Thoracic aorta (tissue), 2 donors: ENCODE measurements around the gene HARBI1. TPM values are rescaled to one million over a fixed set of nuclear protein-coding genes. Genes with fewer than 3 reads are reported as not detected.

Source experiments
- ATAC-seq: fragments of 150-250 bp; one replicate; pipeline ENCODE4 v1.8.0; 2017; ENCODE audit warnings: low read depth; ENCODE audit not compliant: insufficient number of reproducible peaks, low FRiP score
- DNase-seq: peaks from one replicate; pipeline ENCODE4 v3.0.0-alpha.2; 2020; ENCODE audit warnings: low spot score
- H3K27ac ChIP-seq, 2 donors: fragments of 200-600 bp; sonication (generic); 1 replicate in 1 of 2; 2 replicates in 1 of 2; pipeline ENCODE4 v1.5.1; 2016; ENCODE audit warnings: mild to moderate bottlenecking in 2 of 2, moderate library complexity in 2 of 2
- H3K27me3 ChIP-seq: fragments of 200-600 bp; sonication (generic); replicated peaks from 2 replicates; pipeline ENCODE4 v1.6.0; 2016; ENCODE audit warnings: mild to moderate bottlenecking; ENCODE audit not compliant: insufficient read depth
- H3K36me3 ChIP-seq: fragments of 200-600 bp; sonication (generic); one replicate; pipeline ENCODE4 v1.5.1; 2016
- H3K4me1 ChIP-seq, 2 donors: fragments of 200-600 bp; sonication (generic); 1 replicate in 1 of 2; 2 replicates in 1 of 2; pipeline versions ENCODE4 v1.5.1 to v1.6.0; 2016; ENCODE audit warnings: low read depth in 2 of 2, mild to moderate bottlenecking in 1 of 2; ENCODE audit not compliant: control insufficient read depth in 1 of 2
- H3K4me3 ChIP-seq: fragments of 200-600 bp; sonication (generic); 2 replicates; pipeline ENCODE4 v1.5.1; 2016; ENCODE audit warnings: mild to moderate bottlenecking
- H3K9me3 ChIP-seq: fragments of 200-600 bp; sonication (generic); 2 replicates; pipeline ENCODE4 v1.5.1; 2016
- CTCF ChIP-seq: fragments of 200-600 bp; sonication (generic); IDR thresholded peaks from one replicate; pipeline ENCODE4 v1.5.1; 2019; ENCODE audit warnings: antibody characterized with exemption
- total RNA-seq, 2 donors: library from RNA; depleted of rRNA; stranded (reverse); fragments of >200 nt; gene quantifications; one replicate each; pipeline versions ENCODE4 v1.1.0 to v1.2.3, GENCODE V29; 2016

The HARBI1 gene, protein sequence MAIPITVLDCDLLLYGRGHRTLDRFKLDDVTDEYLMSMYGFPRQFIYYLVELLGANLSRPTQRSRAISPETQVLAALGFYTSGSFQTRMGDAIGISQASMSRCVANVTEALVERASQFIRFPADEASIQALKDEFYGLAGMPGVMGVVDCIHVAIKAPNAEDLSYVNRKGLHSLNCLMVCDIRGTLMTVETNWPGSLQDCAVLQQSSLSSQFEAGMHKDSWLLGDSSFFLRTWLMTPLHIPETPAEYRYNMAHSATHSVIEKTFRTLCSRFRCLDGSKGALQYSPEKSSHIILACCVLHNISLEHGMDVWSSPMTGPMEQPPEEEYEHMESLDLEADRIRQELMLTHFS
- 1 to 10 TPM in 1 of 2 donors, not detected in 1; 1.1 TPM for total RNA-seq

DNA sequence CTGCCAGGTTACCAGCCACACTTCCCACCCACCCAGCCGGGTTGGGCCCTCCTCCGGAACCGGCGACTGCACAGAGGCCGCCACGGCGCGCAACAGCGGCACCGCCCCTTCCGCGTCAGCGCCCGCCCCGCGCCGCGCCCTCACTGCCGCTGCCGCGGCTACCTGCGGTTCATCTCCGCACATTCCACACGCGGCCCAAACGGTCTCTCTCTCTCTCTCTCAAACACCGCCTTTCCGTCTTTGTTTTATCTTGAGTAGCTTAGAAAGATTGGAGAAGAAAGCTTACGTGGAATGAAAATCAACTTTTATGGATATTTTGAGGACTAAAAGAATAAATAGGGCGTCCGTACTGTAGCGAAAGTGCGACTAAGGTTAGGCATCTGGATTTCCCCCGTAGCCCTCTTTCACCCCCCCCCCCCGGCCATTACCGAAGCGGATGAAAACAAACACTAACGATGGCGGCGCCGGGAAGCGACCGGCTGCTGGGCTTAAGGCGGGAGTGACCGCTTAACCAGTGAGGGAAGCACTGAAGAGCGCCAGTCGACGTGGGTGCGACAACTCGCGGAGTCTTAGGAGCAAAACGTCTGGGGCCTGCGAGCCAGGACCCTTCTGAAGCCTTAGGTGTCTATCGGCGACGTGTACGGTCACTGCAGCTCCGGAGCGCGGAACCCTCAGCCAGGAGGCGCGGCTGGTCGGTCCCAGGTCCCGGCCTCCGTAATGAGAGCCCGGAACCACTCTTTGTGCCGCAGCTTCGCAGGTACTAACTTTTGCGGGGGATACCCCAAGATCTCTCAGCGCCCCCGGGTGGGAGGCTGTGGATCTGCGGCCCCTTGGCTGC, at the start of gene HARBI1, which contains the start of gene ATG13:
HARBI1 (minus strand) TSS at position 94 of the 838 bp plus-strand sequence. CDS start 990 bp downstream, outside the sequence.
ATG13 (plus strand) TSS at position 420 of the 838 bp plus-strand sequence. CDS start 26,739 bp downstream, outside the sequence.
- peak within 1 kb of the TSS; percentile 93 to 95 for H3K27ac ChIP-seq
- H3K27me3 ChIP-seq = no peaks in the 10 kb centered on the region
- DNase-seq (peak; percentile 65), ATAC-seq (peak; percentile 89)
- no peaks in the 10 kb centered on the region for H3K36me3 ChIP-seq
- no peaks in the 10 kb centered on the region for H3K9me3 ChIP-seq
- TF ChIP-seq CTCF = peak; percentile 65
- peaks cover 10 to 54% of the 10 kb centered on the region in 2 donors for H3K4me1 ChIP-seq
- peak within 1 kb of the TSS; percentile 99 for H3K4me3 ChIP-seq

- ATAC-seq (no peak), DNase-seq (no peak)
- Histone ChIP-seq H3K9me3 (no peaks in the 10 kb centered on the region), H3K4me3 (no peak overlapping the region), H3K36me3 (peaks cover 48% of the 10 kb centered on the region), H3K4me1 (peaks cover 11 to 23% of the 10 kb centered on the region in 2 donors), H3K27me3 (no peaks in the 10 kb centered on the region), H3K27ac (peak overlapping the region; percentile 43 to 68)
- no peak for TF ChIP-seq CTCF
These were observed 49.5 kb upstream of the HARBI1 start for GRCh38 chr11:46666516-46666915.

- DNase-seq = no peak
- TF ChIP-seq CTCF = no peak
- Histone ChIP-seq H3K4me1 (peaks cover 11 to 23% of the 10 kb centered on the region in 2 donors), H3K9me3 (no peaks in the 10 kb centered on the region), H3K4me3 (no peak overlapping the region), H3K27ac (peak overlapping the region; percentile 15 to 32), H3K36me3 (peaks cover 42% of the 10 kb centered on the region), H3K27me3 (no peaks in the 10 kb centered on the region)
- no peak for ATAC-seq
These were observed 48.3 kb upstream of the HARBI1 start for GRCh38 chr11:46665356-46665755.

DNA sequence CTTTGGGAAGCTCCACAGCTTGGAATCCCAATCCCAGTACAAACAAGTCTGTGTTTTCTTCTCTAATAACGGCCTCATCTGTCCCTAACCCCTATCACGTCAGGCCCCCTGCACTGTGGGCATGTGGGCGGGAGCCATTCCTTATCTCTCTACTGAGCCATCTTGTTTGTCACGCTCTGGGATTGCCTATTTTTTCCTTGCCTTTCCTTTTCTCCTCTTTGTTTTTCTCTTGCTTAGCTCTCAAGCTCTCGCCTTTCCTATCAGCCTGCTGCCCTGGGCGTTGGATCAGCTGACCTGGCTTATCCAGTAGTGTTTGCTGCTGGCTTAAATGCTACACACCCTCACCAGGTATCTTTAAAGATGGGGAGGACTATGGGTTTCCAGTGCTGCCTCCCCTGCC, 47.6 kb upstream of the HARBI1 start:
- Histone ChIP-seq H3K36me3 (peaks cover 40% of the 10 kb centered on the region), H3K27ac (peak overlapping the region; percentile 32), H3K27me3 (no peaks in the 10 kb centered on the region), H3K4me1 (peaks cover 11 to 23% of the 10 kb centered on the region in 2 donors), H3K4me3 (no peak overlapping the region), H3K9me3 (no peaks in the 10 kb centered on the region)
- no peak for TF ChIP-seq CTCF
- ATAC-seq (no peak), DNase-seq (no peak)
